Measurements from ENCODE around the gene CAD. TPM values are rescaled to one million over a fixed set of nuclear protein-coding genes. Genes with fewer than 3 reads are reported as not detected.
"Not testable (repeated sequence)": the region's sequence is repeated elsewhere in the genome, so short reads cannot be mapped to it uniquely, and the experiment has no call there.

CAD gene
- polyA plus RNA-seq, 4 donors: 36.0 to 47.7 (median 42.1) TPM

DNA sequence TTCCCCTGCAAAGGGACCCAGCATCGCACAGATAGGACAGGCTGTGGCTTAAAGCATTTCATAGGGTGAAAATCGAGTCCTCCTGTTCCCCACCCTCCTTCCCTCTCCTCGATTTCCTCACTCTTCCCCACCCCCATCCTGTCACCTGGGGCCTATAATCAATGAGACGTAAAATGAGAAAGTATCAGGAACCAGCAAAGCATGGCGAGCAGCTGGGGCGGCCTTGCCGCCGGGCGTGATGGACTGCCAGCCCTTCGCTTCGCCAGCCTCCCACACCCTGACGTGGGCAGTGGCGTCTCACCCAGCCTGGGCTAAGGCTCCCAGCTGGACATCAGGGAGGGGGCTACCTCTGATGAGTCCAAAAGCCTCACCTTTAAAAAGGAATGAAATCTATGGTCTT, 34.6 kb downstream of the CAD start:
- DNase-seq (ENCODE audit: low read depth in 4 of 4, low spot score in 3 of 4): no peak

DNA sequence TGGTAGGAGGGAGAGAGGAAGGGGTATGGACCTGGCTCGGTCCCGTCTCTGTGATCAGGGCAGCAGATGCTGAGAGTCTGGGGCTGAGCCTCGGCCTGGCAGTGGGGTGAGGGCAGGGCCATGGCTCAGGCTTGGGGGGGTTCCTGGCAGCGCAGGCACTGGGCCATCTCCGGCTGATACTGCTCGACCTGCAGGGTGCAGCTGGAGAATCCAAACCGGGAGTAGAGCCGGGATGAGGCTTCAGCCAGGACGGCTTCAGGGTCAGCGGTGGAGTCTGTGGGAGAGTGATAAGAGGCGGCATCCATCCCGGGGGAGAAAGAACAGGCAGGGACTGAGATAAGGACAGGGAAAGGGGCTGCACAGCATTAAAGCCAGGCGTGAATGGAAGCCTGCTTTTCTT, 38.0 kb downstream of the CAD start:
- no peak for DNase-seq (ENCODE audit: low read depth in 4 of 4, low spot score in 3 of 4)

DNA sequence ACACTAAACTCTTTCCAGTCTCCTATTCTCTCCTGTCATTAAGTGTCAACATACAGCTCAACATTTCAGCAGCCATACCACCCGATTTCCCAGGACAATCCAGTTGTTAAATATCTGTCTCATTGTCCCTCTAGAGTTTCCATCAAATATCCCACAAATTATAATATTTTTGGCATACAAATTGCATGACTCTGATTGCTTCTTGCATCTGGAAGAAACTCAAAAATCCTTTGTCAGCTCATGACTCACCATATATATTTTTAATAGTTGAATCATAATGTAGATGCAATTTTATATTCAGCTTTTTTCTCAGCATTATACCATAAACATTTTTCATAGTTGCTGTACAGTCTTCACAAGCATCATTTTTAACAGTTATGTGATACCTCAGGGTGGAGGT, 38.5 kb downstream of the CAD start:
- DNase-seq (ENCODE audit: low read depth in 4 of 4, low spot score in 3 of 4): no peak

DNA sequence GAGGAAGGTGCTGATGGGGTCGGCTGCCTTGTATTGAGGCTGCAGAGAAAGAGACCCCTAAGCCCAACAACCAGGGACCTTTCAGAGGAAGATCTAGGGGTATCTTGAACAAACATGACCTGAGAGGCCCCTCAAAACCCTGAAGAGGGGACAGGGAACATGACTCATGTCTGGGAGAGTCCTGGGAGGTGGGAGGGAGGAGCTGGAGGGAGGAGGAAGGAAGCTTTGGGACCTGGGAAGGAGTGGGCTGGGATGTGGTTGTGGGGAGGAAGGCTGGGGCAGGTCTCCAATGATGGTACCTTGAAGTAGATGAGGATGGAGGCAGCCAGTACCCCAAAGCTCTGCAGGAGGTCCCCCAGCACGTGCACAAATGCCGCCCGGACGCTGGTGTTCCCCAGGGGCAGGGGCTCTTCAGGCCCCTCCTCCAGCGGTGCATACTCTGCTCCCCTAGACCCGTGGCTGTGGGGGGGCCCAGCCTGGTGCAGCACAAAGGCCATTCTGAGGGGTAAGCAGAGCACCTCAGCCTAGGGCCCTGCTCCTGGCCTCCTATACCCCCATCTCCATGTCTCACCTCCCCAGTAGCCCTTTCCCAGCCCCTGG, 39.8 kb downstream of the CAD start:
- no peak for DNase-seq (ENCODE audit: low read depth in 4 of 4, low spot score in 3 of 4)

DNA sequence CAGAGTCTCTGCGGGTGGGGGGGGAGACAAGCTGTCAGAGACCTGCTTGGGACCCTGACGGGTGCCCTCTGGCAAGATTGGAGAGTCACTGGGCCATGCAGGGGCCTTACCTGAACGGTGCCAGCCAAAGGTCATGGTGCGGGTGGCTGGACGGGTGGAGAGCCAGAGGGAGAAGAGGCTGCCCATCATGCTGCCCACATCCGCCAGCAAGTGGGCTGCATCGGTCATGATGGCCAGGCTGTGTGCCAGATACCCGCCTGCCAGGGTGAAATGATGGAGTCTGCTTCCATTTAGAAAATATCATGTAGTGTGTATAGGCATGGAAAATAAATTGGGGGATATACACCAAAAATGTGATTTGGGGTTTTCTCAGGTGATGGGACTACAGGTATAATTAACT, 40.9 kb downstream of the CAD start:
- no peak for DNase-seq (ENCODE audit: low read depth in 4 of 4, low spot score in 3 of 4)

DNA sequence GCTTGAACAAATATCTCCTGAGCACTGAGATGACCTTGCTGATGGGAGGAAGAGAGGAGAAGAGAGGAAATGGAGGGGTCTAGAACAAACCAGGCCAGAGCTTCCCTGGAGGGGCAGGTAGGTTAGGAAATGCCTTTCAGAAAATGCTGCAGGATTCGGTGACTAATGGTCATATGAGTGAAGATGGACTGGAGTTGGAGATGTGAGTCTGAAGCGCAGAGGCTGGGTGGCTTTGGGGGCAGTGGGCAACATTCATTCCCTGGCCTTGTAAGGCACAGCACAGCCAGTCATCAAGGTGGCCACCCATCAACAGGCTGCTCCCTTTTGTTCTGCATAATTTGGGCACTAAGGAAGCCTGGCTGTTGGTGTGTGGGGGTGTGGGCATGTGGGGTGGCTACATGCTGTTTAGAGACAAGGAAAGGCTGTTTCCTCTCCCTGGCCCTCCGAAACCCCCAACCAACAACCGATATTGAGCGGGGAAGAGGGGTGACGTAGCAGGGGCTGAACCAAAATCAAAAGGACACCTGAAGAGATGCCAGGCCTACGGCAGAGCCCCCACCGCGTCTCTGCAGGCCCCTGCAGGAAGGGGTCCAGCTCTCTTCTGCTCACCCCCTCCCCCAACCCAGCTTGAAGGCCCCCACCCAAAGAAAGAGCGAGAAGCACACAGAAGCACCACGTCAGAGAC, 44.2 kb downstream of the CAD start:
- DNase-seq (ENCODE audit: low read depth in 4 of 4, low spot score in 3 of 4): no peak

DNA sequence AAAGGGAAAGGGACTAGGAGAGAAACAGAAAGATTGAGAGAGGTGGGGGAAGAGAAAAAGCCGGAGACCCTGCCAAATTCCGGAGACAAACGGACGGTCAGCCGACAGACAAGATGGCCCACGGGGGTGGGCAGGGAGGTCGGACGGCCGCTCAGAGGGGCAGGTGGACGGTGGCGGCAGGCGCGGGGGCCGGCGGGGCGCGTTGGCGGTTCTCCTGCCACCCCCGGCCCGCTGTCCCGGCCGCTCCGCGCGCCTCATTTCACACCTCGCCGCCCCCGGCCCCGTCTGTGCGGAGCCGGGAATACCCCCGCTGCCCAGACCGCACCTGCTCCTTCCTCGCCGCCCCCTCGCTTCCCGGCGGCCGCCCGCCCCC, 44.7 kb downstream of the CAD start:
- no peak for DNase-seq (ENCODE audit: low read depth in 4 of 4, low spot score in 3 of 4)

DNA sequence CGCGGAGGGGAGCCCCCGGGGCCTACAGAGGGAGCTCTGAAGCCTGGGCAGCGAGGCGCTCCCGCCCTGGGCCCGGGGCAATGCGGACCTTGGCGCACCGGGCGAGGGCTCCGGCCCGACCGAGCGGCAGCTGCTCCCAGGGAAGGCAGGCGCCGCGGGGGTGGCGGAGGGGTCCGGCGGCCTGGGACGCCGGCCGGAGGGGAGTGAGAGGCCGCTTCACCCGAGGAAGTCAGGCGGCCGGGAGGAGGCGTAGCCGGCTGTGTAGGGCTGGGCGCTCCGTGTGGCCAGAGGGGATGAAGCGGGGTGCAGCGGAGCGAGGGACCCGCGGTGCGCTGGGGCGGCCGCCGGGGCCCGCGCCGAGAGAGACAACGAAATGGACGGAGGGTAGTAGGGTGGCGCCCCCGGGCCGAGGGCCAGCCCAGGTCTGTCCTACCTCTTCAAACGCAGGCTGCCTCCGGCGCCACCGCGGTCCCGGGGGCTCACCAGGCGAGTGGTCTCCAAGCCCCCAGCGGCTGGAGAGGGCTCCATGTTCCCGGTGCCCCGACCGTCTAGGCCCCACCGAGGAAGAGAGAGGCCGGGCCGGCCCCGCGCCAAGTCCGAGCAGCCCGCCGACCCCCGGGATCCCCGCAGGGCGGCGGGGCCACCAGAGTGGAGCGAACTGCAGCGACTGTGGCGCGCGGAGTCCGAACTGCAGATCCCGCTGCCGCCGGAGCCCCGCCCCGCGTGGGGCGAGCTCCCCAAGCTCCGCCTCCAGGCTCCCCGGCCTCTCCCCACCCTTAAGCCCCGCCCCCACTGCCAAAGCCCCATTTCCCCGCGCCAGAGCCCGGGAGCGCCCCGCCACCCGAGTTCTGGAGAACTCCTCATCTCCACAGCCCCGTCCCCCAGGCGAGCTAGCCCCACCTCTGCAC, 45.5 kb downstream of the CAD start, which contains the start of gene SLC30A3:
TSS of gene SLC30A3 (minus strand) at position 669 of the 908 bp plus-strand sequence. CDS start at position 528, 141 bp downstream.
- no peak for DNase-seq (ENCODE audit: low read depth in 4 of 4, low spot score in 3 of 4)

DNA sequence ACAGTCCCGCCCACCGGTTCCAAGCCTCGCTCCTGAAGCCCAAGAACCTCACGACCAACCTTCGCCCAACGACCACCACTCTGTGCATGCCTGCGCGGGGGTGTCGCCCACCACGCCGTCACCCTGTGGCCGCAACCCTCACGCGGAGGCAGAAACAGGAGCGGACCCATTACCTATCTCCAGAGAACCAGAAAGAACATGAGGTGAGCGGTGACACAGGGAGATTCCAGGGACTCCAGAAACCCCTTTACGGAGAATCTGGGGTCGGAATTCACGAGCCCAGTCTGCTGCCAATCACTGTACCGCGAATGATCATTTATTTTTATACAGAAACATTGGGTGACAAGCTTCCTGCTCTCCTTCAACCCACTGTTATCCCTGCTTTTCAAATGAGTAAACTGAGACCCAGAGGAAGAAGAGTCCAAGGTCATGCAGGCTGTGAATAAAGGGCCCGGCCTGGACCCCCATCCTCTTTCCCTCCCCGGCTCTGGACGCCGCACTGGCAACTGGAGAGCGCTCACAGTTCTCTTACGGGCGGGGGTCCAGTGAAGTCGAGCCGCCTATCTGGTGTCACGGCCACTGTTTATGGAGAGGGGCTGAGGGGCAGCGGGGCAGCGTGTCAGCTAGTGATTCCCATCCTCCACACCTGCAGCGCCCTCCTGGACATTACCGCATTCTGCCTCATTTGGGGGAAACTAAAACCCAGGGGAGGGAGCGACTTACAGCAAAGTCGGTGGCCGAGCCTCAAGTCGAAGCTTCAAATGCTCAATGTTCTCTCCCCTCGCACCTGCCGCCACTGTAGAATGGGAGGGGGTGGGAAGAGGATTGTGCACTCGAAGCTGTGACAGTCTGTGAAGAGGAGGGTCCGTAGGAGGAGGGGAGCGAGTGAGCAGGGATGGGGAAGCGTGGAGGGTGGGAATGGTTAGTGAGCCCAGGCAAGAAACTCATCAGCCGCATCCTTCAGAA, 46.4 kb downstream of the CAD start:
- no peak for DNase-seq (ENCODE audit: low read depth in 4 of 4, low spot score in 3 of 4)

DNA sequence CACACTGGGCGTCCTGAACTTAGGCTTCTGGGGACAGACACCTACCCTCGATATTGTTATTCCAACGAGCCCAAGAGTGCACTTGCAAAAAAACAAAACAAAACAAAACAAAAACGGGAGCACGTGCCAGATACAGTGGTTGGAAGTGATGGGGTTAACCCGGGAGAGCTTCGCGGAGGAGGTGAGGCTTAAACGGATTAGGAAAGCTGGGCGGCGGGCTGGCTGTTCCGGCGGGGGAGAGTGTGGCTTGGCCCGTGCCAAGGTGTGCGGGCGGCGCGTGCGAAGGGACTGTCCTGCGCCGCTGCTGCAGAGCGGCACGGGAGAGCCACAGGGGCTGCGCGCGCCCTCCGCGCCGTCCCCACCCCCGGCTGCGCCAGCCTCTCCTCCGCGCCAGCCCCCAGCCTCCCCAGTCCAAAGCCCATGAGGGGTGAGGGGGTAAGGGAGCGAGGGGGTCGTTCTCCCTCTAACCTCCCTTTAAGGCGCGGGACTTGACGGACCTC, 47.1 kb downstream of the CAD start:
- DNase-seq (ENCODE audit: low read depth in 4 of 4, low spot score in 3 of 4): no peak

DNA sequence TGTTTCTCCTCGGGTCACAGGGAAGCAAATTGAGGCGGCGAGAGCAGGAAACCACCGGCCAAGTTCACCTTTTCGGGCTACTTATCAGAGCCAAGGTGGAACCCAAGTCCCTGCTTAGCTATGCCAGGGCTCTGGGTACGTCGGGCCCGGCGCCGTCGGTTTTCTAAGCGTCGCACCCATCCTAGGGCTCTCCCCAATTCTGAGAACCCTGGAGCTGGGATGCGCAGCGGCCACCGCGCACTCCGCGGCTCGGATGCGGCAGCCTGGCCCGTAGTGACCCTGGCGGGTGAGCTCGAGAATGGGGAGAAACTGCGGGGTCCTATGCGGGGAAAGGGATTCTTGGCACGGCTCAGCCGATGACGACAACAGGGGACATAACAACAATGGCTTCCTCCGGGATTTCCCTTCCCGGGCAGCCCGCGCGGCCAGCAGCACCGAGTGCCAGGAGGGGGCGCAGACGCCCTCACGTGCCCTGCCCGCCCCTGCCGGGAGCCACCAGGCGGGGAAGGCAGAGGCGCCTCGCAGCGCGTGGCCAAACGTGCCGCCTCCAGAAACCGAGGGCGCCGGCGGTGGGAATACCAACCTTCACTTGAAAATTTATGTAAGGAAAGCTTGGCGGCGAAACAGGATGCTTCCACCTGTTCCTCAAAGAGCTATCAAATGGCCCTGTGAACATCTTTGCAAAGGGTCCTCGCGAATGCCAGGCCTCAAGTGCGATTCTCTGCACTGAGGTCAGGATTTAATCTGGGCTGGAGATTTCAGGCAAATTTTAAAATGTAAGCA, 47.8 kb downstream of the CAD start:
- no peak for DNase-seq (ENCODE audit: low read depth in 4 of 4, low spot score in 3 of 4)

DNA sequence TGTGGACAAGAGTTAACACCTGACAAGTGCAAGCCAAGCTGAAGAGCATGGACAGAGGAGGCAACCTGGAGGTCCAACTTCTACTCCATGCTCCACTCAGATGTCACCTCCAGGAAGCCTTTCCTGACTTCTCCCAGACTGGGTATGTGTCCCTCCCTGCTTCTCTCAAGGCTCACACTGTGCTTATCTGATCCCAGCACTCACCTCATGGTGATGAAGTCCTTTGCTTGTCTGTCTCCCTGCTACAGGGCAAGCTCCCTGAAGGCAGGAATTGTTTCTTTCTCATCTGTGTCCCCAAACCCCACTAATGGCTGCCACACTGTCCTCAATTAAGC, 48.3 kb downstream of the CAD start:
- no peak for DNase-seq (ENCODE audit: low read depth in 4 of 4, low spot score in 3 of 4)

DNA sequence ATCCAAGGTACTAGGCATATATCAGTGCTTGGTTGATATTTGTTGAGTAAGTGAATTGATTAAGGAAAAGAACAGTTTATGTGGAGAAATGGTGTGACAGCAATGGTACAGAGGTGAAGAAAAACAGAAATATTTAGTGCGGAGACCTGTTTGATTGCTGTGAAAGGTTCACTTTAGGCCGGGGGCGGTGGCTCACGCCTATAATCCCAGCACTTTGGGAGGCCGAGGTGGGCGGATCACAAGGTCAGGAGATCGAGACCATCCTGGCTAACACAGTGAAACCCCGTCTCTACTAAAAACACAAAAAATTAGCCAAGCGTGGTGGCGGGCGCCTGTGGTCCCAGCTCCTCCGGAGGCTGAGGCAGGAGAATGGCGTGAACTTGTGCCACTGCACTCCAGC, 51.1 kb downstream of the CAD start:
- DNase-seq (ENCODE audit: low read depth in 4 of 4, low spot score in 3 of 4): not testable (repeated sequence)

DNA sequence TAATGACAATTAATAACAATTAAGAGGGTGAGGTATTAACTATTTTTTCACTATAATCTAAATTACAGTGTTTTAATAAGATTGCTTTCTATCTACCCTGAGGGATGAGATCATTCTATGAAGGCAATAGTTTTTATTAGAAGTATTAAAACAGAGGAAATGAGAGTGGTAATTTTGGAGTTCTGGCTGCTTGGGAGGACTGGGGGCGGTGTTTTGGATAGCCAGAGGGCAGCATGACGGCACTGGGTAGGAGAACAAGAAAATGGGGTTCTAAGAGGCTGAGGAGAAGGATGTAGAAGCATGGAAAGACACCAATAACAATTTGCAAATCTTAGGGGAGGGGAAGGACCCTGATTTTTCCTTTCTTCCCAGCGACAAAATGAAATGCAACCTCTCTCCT, 53.0 kb downstream of the CAD start:
- no peak for DNase-seq (ENCODE audit: low read depth in 4 of 4, low spot score in 3 of 4)

DNA sequence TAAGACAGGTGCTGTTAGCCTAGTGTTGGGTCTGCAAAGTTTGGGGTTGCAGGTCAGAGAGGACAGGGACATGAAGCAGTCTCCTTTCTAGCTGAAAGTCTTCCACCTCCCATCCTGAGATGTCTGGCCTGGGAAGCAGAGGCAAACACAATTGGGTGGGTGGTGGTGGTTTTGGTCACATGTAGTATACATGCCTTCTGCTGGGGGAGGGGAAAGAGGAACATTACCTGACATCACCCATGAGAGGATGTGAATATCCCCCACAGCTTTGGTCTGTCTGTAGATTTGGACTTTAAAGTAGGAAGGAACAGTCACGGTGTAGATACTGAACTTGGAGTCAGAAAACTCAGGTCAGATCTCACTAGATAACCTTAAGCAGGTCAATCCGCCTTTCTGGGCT, 53.5 kb downstream of the CAD start:
- no peak for DNase-seq (ENCODE audit: low read depth in 4 of 4, low spot score in 3 of 4)

DNA sequence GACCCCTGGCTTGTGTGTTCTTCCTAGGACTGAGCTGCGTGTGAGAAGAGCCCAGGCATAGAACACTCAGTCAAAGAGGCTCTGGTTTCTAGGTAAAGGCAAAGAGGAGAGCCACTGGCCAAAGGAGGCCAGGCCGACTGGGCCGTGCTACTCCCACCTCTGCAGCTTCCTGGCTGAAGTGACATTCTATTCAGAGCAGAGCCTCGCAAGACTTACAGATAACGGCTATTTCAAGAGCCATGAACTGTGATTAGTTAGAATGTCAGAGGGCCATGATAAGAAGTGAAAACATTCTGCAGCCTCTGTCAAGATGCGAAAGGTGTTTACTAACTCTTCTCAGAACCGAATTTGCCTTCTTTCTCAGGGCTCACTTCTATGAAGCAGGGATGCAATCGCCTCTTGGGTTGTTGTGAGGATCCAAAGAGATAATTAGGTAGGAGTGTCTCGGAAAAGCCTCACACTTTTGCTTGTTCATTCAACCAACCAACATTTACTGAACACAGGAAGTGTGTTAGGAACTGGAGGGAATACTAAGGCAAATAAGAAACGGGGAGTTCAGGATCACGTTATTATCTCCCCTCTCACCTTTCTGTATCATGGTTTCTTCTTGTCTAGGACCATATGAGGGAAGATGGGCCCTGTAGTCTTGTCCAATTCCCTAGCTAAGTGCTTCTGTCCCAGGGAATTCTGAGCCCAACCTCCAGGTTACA, 54.6 kb downstream of the CAD start:
- no peak for DNase-seq (ENCODE audit: low read depth in 4 of 4, low spot score in 3 of 4)

DNA sequence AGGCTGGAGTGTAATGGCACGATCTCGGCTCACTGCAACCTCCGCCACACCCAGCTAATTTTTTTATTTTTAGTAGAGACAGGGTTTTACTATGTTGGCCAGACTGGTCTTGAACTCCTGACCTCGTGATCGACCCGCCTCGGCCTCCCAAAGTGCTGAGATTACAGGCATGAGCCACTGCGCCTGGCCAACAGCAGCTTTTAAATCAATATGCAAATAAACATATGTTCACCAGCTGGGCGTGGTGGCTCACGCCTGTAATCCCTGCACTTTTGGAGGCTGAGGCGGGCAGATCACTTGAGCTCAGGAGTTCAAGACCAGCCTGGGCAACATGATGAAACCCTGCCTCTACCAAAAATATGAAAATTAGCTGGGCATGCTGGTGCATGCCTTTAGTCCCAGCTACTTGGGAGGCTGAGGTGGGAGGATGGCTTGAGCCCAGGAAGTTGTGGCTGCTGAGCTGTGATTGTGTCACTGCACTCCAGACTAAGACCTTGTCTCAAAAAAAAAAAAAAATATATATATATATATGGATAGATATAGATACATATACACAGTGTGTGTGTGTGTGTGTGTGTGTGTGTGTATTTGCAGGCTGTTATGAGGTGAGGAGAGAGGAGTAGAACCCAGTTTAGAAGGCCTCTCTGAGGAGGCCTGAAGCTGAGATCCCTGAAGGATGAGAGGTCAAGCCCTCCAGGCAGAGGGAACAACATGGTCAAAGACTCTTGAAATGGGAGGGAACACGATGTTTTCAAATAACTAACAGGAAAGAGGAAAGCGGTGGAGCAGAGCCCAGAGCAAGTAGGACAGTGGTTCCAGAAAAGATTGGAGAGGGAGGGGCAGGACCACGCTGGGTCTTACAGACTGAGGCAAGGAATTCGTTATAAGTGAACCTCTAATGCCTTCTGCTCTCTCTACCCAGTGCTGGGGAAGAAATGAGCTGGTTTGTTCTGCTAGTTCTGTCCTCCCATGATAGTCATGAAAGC, 55.7 kb downstream of the CAD start:
- DNase-seq (ENCODE audit: low read depth in 4 of 4, low spot score in 3 of 4): not testable (repeated sequence)
